Ishikawa (cell line): Measurements from ENCODE around the gene LCN15.

Source experiments
- CEBPB ChIP-seq: IDR thresholded peaks from 2 replicates; pipeline ENCODE4 v1.6.1; 2012
- CREB1 ChIP-seq: IDR thresholded peaks from 2 replicates; pipeline ENCODE4 v1.6.1; 2012; ENCODE audit warnings: low read depth
- EGR1 ChIP-seq: IDR thresholded peaks from 2 replicates; pipeline ENCODE4 v1.6.1; 2012
- EP300 ChIP-seq: IDR thresholded peaks from 2 replicates; pipeline ENCODE4 v1.6.1; 2012; ENCODE audit warnings: borderline replicate concordance
- FOXM1 ChIP-seq: IDR thresholded peaks from 2 replicates; pipeline ENCODE4 v1.6.1; 2012; ENCODE audit warnings: low read depth, borderline replicate concordance
- NFIC ChIP-seq: IDR thresholded peaks from 2 replicates; pipeline ENCODE4 v1.6.1; 2012
- RAD21 ChIP-seq: IDR thresholded peaks from 2 replicates; pipeline ENCODE4 v1.6.1; 2012; ENCODE audit warnings: low read depth
- REST ChIP-seq: IDR thresholded peaks from 2 replicates; pipeline ENCODE4 v1.6.1; 2012; ENCODE audit warnings: low read depth, mild to moderate bottlenecking
- TAF1 ChIP-seq: IDR thresholded peaks from 2 replicates; pipeline ENCODE4 v1.6.1; 2012; ENCODE audit warnings: low read depth, mild to moderate bottlenecking
- TCF12 ChIP-seq: IDR thresholded peaks from 2 replicates; pipeline ENCODE4 v1.6.1; 2012; ENCODE audit warnings: low read depth
- TEAD4 ChIP-seq: IDR thresholded peaks from 2 replicates; pipeline ENCODE4 v1.6.1; 2012
- YY1 ChIP-seq: IDR thresholded peaks from 2 replicates; pipeline ENCODE4 v1.6.1; 2012; ENCODE audit warnings: low read depth
- ZBTB7A ChIP-seq: IDR thresholded peaks from 2 replicates; pipeline ENCODE4 v1.6.1; 2012; ENCODE audit warnings: low read depth
- TF ChIP-seq, protein P1 (sequence below): IDR thresholded peaks from 2 replicates; pipeline ENCODE4 v1.6.1; 2012
- TF ChIP-seq, protein P2 (sequence below): IDR thresholded peaks from 2 replicates; pipeline ENCODE4 v1.6.1; 2012

The LCN15 gene

GRCh38 chr9:136748201-136748600, 16.1 kb downstream of the LCN15 start, which contains the start of gene LCN6:
LCN6 (minus strand) TSS chr9:136748525; CDS start chr9:136748483, 42 bp downstream.
- TF ChIP-seq TCF12 = no peak
- TF ChIP-seq, protein P1, sequence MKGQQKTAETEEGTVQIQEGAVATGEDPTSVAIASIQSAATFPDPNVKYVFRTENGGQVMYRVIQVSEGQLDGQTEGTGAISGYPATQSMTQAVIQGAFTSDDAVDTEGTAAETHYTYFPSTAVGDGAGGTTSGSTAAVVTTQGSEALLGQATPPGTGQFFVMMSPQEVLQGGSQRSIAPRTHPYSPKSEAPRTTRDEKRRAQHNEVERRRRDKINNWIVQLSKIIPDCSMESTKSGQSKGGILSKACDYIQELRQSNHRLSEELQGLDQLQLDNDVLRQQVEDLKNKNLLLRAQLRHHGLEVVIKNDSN = no peak
- TF ChIP-seq RAD21 = no peak
- no peak for TF ChIP-seq YY1
- no peak for TF ChIP-seq TEAD4

- TF ChIP-seq EGR1 (no peak), TEAD4 (no peak), ZBTB7A (no peak)
- TF ChIP-seq, protein P1 = no peak
These were observed 16.9 kb downstream of the LCN15 start for GRCh38 chr9:136747161-136748060.

GRCh38 chr9:136746621-136747020, 17.7 kb downstream of the LCN15 start:
- no peak for TF ChIP-seq EP300
- TF ChIP-seq NFIC = no peak
- TF ChIP-seq CREB1 = no peak
- no peak for TF ChIP-seq TEAD4
- TF ChIP-seq, protein P1 = no peak
- TF ChIP-seq CEBPB = no peak
- no peak for TF ChIP-seq FOXM1
- TF ChIP-seq YY1 = no peak
- TF ChIP-seq TCF12 = no peak

DNA sequence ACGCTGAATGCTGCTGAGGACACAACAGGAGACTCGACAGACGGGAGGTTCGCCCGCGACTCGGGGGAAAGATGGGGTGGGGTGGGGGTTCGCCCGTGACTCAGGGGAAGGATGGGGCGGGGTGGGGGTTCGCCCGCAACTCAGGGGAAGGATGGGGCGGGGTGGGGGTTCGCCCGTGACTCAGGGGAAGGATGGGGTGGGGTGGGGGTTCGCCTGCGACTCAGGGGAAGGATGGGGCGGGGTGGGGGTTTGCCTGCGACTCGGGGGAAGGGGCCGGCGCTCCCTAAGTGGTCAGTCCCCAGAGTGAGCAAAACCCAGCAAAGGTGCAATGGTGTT, 18.2 kb downstream of the LCN15 start:
- TF ChIP-seq CEBPB (no peak), RAD21 (no peak), TEAD4 (no peak)

DNA sequence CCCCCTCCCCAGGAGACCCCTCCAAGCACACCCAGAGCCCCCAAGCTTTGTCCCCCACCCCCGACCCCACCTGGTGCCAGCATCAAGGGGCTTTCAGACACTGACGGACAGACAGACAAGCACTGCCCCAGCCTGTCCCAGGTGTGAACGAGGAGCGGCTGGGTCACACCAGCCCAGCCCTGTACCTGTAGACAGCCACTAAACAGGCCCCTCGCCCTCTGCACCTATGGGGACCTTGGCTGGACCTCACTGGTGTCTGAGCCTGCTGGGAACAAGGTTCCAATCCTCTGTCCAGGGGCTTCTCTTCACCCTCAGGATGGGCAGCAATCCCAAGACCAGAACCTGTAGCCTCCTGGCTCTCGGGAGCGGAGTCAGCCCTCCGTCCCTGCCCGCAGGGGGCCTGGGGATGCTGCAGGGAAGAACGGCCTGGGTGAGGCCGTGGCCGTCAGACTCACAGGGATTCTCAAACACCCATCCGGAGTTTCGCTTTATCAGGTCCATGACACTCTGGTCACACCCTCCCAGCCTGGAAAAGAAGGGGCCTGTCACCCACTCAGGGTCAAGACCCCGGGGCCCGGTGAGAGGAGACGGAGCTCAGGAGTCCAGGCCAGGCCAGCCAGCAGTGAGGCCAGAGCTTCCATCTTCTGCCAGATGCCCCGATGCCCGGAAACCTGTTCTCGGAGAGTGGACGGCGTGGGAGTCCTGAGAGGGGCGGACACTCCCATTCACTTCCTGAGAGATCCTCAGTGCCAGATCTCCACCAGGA, 18.7 kb downstream of the LCN15 start:
- no peak for TF ChIP-seq FOXM1
- TF ChIP-seq YY1 = no peak
- TF ChIP-seq RAD21 = no peak
- TF ChIP-seq CREB1 = no peak
- no peak for TF ChIP-seq TAF1
- TF ChIP-seq EP300 = no peak
- TF ChIP-seq, protein P1 = no peak
- no peak for TF ChIP-seq TCF12
- TF ChIP-seq EGR1 = no peak
- TF ChIP-seq CEBPB = no peak
- no peak for TF ChIP-seq NFIC
- TF ChIP-seq TEAD4 = no peak
- TF ChIP-seq, protein P2, sequence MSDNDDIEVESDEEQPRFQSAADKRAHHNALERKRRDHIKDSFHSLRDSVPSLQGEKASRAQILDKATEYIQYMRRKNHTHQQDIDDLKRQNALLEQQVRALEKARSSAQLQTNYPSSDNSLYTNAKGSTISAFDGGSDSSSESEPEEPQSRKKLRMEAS = no peak
- no peak for TF ChIP-seq REST
- TF ChIP-seq ZBTB7A = no peak

- TF ChIP-seq YY1 (no peak), REST (no peak), NFIC (no peak), FOXM1 (no peak), EGR1 (no peak), TEAD4 (no peak), CEBPB (no peak), CREB1 (no peak), TCF12 (no peak)
- TF ChIP-seq, protein P1 = no peak
- TF ChIP-seq, protein P2 = no peak
These were observed 19.5 kb downstream of the LCN15 start for GRCh38 chr9:136744773-136745172.
